GM11168 (cell line): Measurements from ENCODE around the gene ARHGEF9.

Experiments
- in situ Hi-C: fragments of 300-500 bp; cut with MboI; formaldehyde crosslinking; loops from one replicate; pipeline ENCODE4 v1.12.0; 2022; ENCODE audit warnings: low sequenced_read_pairs; ENCODE audit not compliant: unreplicated experiment

ARHGEF9 gene

DNA sequence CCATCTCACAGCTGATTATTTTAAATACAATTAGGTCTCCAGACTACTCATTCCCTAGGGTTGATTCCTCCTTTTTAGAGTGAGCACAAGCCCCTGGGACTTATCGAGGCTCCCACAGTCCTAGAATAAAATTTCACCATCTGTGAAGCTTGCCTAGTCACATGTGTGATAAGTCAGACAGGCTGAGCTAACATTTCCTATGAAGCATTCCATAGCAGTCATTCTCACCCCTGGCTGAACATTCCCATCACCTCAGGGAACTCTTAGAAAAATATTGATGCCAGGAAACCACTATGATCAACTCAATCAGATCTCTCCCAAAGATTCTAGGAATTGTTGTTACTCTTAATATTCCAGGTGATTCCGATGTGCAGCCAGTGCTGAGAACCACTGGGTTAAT, 37.7 kb downstream of the ARHGEF9 start:
- in situ Hi-C loops, result no loop called here

DNA sequence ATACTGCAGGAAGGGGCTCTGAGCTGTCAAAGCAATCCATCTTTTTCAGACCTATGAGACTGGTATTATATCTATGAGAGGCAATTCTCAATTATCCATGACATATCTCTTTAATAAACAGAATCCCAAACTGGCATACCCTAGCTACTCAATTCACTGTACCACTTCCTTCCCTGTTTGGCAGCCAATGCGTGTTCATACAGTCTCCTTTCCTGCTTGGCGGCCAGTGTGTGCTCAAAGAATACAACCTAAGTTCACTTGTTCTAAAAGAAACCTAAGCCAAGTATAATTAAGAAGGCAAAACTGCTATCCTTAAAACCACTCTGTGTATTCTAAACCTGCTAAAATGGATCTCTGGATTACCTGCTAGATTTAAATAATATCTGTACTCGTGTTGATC, 38.3 kb downstream of the ARHGEF9 start:
- in situ Hi-C loops, result no loop called here

DNA sequence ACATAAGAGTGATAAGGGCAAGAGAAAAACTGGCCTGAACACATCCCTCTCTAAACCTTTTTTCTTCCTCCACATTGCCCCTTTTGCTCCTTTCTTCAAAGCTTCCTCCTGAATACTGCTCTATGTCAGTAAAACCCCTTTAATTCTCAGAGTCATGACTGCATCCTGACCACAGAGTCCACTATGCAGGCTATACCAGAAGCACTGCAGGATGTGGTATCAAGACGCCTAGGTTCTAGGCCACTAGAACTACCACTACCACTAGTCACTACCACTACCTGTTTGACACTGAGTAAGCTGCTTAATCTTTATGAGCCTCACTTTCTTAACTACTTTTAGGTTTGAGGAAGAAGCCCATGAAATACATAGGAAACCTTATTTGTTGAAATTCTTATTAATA, 38.7 kb downstream of the ARHGEF9 start:
- in situ Hi-C loops, result no loop called here

DNA sequence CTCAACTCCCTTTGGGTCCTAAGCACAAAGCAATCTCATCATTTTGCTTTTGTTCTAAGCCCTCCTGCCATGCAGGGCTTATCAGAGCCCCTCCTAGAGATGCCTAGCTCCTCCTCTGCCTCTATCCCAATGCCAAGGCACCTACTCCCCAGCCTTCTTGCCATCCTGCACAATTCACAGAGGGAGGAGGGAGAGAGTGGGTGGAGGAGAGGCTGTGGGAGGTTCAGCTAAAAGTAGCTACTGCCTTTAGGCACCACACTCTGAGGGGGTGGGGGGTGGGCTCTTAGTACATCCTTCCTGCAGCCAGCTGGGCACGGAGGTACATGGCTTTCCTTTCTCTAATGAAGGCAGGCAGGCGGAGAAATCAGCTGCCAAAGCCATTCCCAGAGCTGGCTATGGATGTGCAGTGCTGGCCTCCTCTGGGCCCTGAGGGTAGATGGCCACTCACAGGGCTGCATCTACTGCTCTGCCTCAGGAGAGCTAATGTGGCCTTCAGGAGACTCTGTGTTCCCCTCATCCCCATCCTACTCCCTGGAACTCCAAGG, 40.1 kb downstream of the ARHGEF9 start:
- in situ Hi-C loops, result no loop called here

GRCh38 chrX:63743596-63743995, 41.4 kb downstream of the ARHGEF9 start:
- in situ Hi-C loops, result no loop called here

- in situ Hi-C loops, result no loop called here
Observed at GRCh38 chrX:63740382-63740781, 44.6 kb downstream of the ARHGEF9 start.

GRCh38 chrX:63739885-63740284, 45.1 kb downstream of the ARHGEF9 start:
- in situ Hi-C loops, result no loop called here

DNA sequence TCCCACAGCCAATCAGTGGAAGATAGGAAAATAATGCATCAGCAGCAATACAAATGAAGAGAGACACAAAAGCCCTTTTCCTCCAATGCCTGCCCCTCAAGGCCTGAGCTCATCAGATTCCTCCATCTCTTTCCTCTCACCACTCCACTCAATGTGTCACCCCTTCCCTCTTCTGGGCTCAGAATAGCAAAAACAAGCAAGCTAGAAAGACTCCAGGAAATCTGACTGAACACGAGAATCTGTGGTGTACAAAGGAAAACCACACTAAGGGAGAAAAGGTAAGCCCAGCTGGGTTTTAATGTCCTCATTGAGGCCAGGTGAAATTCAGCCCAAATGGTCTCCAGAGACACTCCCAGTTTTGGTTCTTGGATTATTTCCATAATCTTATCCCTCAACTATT, 46.3 kb downstream of the ARHGEF9 start:
- in situ Hi-C loops, result no loop called here

- in situ Hi-C loops, result no loop called here
Observed at GRCh38 chrX:63737131-63737921, 47.7 kb downstream of the ARHGEF9 start.

GRCh38 chrX:63735882-63736281, 49.1 kb downstream of the ARHGEF9 start:
- in situ Hi-C loops, result no loop called here

- in situ Hi-C loops, result no loop called here
Observed at GRCh38 chrX:63720293-63720692, 64.7 kb downstream of the ARHGEF9 start.

DNA sequence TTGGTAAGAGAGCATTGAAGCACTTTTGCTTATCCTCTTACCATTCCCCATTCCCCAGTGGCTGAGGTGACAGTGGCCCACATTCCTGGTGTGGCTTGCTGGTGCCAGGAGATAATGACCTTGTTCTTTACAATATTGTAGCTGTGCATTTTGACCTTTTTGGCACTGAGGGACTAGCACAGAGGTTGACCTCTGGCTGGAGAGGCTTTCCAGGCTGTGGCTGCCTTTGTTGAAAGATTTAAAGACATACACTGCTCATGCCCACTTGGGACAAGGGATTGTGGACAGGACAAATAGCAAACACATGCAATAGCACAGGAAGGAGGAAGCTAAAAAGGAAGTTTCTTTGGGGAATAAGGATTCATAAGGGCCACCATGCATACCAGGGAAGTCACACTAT, 65.4 kb downstream of the ARHGEF9 start:
- in situ Hi-C loops, result no loop called here

- in situ Hi-C loops, result no loop called here
Observed at GRCh38 chrX:63718010-63718694, 66.9 kb downstream of the ARHGEF9 start.

GRCh38 chrX:63713526-63713925, 71.5 kb downstream of the ARHGEF9 start:
- in situ Hi-C loops, result no loop called here

GRCh38 chrX:63708801-63709200, 76.2 kb downstream of the ARHGEF9 start:
- in situ Hi-C loops, result no loop called here

GRCh38 chrX:63702556-63702955, 82.5 kb downstream of the ARHGEF9 start:
- in situ Hi-C loops, result no loop called here

DNA sequence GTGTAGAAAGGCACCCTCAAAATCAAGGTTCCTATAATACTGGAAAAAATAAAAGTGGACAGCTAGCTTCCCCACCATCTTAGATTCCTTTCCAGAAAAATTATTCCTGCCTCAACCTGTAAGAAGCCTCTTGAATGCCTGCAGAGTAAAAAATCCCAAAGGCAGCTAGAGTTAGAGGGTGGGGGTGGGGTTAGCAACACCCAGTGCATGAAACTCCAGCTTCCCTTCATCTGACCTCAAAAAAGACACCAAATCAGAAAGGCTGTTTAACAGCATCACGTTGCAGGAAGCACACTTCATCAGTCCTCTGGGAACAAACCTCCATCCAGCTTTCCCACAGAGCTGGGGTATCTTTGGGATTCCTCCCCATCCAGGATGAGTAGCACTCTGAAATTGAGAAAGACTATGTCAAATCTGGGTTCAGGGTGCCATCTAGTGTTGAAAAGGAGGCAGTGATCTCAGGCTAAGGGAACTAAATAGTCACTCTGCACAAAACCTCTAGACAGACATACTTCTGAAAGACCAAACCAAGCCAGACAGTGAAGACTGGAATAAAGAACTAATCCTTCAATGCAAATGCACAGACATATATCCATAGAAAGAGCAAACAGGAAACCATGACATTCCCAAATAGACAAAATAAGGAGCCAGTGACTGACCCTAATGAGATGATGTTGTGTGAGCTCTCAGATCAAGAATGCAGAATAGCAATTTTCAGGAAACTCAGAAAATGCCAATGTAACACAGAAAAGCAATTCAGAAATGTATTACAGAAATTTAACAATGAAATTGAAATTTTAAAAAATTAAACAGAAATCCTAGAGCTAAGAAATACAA, 97.9 kb downstream of the ARHGEF9 start:
- in situ Hi-C loops, result no loop called here

- in situ Hi-C loops, result no loop called here
Observed at GRCh38 chrX:63680423-63680822, 104.6 kb downstream of the ARHGEF9 start.

- in situ Hi-C loops, result no loop called here
Observed at GRCh38 chrX:63679432-63679831, 105.6 kb downstream of the ARHGEF9 start.

DNA sequence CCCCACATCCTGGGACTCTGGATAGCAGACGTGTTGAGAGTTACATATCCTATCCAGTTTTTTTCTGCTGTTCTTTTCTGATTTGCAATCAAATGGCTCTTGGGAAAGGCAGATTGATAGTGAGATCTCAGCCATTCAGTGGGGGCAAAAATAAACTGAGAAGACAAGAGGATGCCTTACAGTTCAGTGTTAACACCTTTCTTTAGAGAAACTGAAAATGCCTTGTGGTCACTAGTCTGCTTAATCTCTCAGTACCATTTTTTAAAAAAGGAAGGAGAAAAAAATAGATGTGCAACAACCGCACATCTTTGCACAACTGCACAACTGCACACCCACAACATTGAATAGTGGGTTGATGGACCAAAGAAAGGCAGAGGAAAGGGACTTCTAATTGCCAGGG, 109.3 kb downstream of the ARHGEF9 start:
- in situ Hi-C loops, result no loop called here

DNA sequence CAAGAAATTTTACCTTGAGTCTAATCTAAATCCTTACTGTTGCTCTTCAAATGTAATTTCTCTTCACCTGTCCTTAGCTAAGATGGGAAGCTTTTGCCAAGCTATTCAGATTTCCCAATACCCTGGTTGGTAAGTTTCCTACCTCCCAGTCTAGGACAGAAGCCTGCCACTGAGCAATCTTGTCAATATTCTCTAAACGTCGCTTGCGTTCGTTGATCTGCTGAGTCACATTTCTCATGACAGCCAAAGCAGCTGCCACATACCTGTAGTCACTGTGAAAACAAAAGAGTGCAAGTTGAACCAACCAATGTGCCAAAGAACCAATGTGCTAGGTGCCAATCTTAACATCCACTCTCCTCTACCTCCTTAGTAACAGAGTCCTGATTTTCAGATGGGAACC, 111.1 kb downstream of the ARHGEF9 start:
- in situ Hi-C loops, result no loop called here
